GM12878 (cell line): ENCODE data around the gene PHPT1. TPM values are rescaled to one million over a fixed set of nuclear protein-coding genes. Genes with fewer than 3 reads are reported as not detected.
A peak's percentile ranks its signal among the peaks of the same experiment; 100 is the strongest.

Experiments
- ATAC-seq: fragments of 200-7000 bp; cut with Tn5 transposase; 3 replicates; pipeline ENCODE4 v1.9.1; 2020; ENCODE audit warnings: mild to moderate bottlenecking, moderate library complexity
- BruUV-seq: library from RNA; stranded (reverse); fragments of 400-500 nt; replicated peaks from 2 replicates; lab custom pipeline; 2021; lab: Mats Ljungman, UMichigan
- CTCF ChIA-PET: fragments of 300-600 bp; sonication (Branson Sonifier 250); formaldehyde crosslinking; extraction: SDS; loops from one replicate; lab custom pipeline; 2021; ENCODE audit warnings: inconsistent platforms; lab: Yijun Ruan, JAX
- POLR2A ChIA-PET: fragments of 350-600 bp; formaldehyde crosslinking; extraction: SDS; loops from one replicate; lab custom pipeline; 2021; ENCODE audit warnings: inconsistent platforms; lab: Charles Lee
- RAD21 ChIA-PET: fragments of 300-600 bp; sonication (Branson Sonifier 250); formaldehyde crosslinking; loops from one replicate; lab custom pipeline; 2023; ENCODE audit warnings: antibody characterized with exemption; ENCODE audit not compliant: unreplicated experiment; lab: Charles Lee
- SMC1A ChIA-PET: fragments of 300-600 bp; sonication (Branson Sonifier 250); formaldehyde crosslinking; loops from one replicate; lab custom pipeline; 2023; ENCODE audit not compliant: unreplicated experiment, uncharacterized antibody; lab: Charles Lee
- DNase-seq: peaks from one replicate; pipeline ENCODE4 v3.0.0-alpha.2; 2011; ENCODE audit warnings: low read depth, low spot score
- FAIRE-seq: peaks from 3 replicates; lab custom pipeline; 2011; peaks lifted over from hg19 to GRCh38; lab: Jason Lieb, UNC
- H2AFZ ChIP-seq: 2 replicates; pipeline ENCODE4 v1.6.0; 2011; ENCODE audit warnings: low read depth, low read length, control low read depth; ENCODE audit not compliant: control insufficient read depth
- H3K27ac ChIP-seq: 2 replicates; pipeline ENCODE4 v1.5.1; 2011; ENCODE audit warnings: control low read depth; ENCODE audit not compliant: control insufficient read depth, insufficient read depth
- H3K27me3 ChIP-seq, 2 experiments: replicated peaks in 1 of 2; 2 replicates each; pipeline versions ENCODE4 v1.6.0 to v1.6.1; 2011; ENCODE audit warnings: low read length in 1 of 2; ENCODE audit not compliant: control insufficient read depth in 2 of 2, insufficient read depth in 2 of 2
- H3K36me3 ChIP-seq, 2 experiments: 2 replicates each; pipeline ENCODE4 v1.5.1; 2011; ENCODE audit warnings: low read length in 1 of 2; ENCODE audit not compliant: control insufficient read depth in 2 of 2, insufficient read depth in 2 of 2
- H3K4me1 ChIP-seq: 2 replicates; pipeline ENCODE4 v1.6.1; 2011; ENCODE audit warnings: mild to moderate bottlenecking, low read length, moderate library complexity, mixed read lengths; ENCODE audit not compliant: control insufficient read depth, insufficient read depth
- H3K4me2 ChIP-seq: 2 replicates; pipeline ENCODE4 v1.6.0; 2011; ENCODE audit warnings: control low read depth; ENCODE audit not compliant: control insufficient read depth, insufficient read depth
- H3K4me3 ChIP-seq: fragments of 200-600 bp; sonication (generic); 2 replicates; pipeline ENCODE4 v1.5.1; 2016
- H3K79me2 ChIP-seq: 2 replicates; pipeline ENCODE4 v1.6.0; 2011; ENCODE audit warnings: low read length; ENCODE audit not compliant: control insufficient read depth, insufficient read depth
- H3K9ac ChIP-seq: 2 replicates; pipeline ENCODE4 v1.8.0; 2011; ENCODE audit warnings: low read length, control low read depth, mixed read lengths; ENCODE audit not compliant: control insufficient read depth, insufficient read depth
- H3K9me3 ChIP-seq: replicated peaks from 3 replicates; pipeline ENCODE4 v1.5.1; 2011; ENCODE audit warnings: mild to moderate bottlenecking, low read length; ENCODE audit not compliant: control insufficient read depth, insufficient read depth
- H4K20me1 ChIP-seq: 2 replicates; pipeline ENCODE4 v1.6.0; 2011; ENCODE audit not compliant: control insufficient read depth, insufficient read depth
- BHLHE40 ChIP-seq, 2 experiments: fragments of 450-650 bp in 1 of 2; IDR thresholded peaks; 2 replicates each; pipeline ENCODE4 v1.6.1; 2011 to 2017; ENCODE audit warnings: low read depth in 2 of 2, borderline replicate concordance in 1 of 2, improper control_type of control experiment in 1 of 2, low read length in 1 of 2, mild to moderate bottlenecking in 1 of 2
- BRCA1 ChIP-seq: IDR thresholded peaks from 2 replicates; pipeline ENCODE4 v1.6.1; 2011; ENCODE audit warnings: low read depth, low read length, improper control_type of control experiment
- CREB1 ChIP-seq: IDR thresholded peaks from 2 replicates; pipeline ENCODE4 v1.6.1; 2012; ENCODE audit warnings: low read depth, mild to moderate bottlenecking, inconsistent platforms
- ETV6 ChIP-seq, 2 experiments: fragments of 450-650 bp in 1 of 2; IDR thresholded peaks in 1 of 2; conservative IDR thresholded peaks in 1 of 2; 2 replicates each; pipeline ENCODE4 v1.6.1; 2014; ENCODE audit warnings: antibody characterized with exemption in 1 of 2, borderline replicate concordance in 1 of 2, low read depth in 1 of 2, mild to moderate bottlenecking in 1 of 2, moderate library complexity in 1 of 2
- GATAD2B ChIP-seq: fragments of 450-650 bp; conservative IDR thresholded peaks from 2 replicates; pipeline ENCODE4 v1.6.1; 2017; ENCODE audit warnings: low read depth, mild to moderate bottlenecking, moderate library complexity
- IKZF1 ChIP-seq: fragments of 450-650 bp; conservative IDR thresholded peaks from 2 replicates; pipeline ENCODE4 v1.6.1; 2017; ENCODE audit warnings: antibody characterized with exemption, mild to moderate bottlenecking
- IKZF2 ChIP-seq, 2 experiments: fragments of 450-650 bp; IDR thresholded peaks; 2 replicates each; pipeline ENCODE4 v1.6.1; 2017; ENCODE audit warnings: mild to moderate bottlenecking in 2 of 2, moderate library complexity in 2 of 2
- POLR2AphosphoS5 ChIP-seq: IDR thresholded peaks from 2 replicates; pipeline ENCODE4 v1.6.1; 2011; ENCODE audit warnings: mild to moderate bottlenecking, low read length, inconsistent platforms
- POU2F2 ChIP-seq: IDR thresholded peaks from 3 replicates; pipeline ENCODE4 v1.6.1; 2011; ENCODE audit warnings: low read depth, mild to moderate bottlenecking, low read length, borderline replicate concordance
- RFX5 ChIP-seq: IDR thresholded peaks from 2 replicates; pipeline ENCODE4 v1.6.1; 2011; ENCODE audit warnings: low read depth, low read length, improper control_type of control experiment
- USF1 ChIP-seq: IDR thresholded peaks from 2 replicates; pipeline ENCODE4 v1.6.1; 2011; ENCODE audit warnings: borderline replicate concordance, low read depth, mild to moderate bottlenecking, moderate library complexity, mixed read lengths, low read length; ENCODE audit not compliant: insufficient read depth; ENCODE audit errors: extremely low read length
- ZNF687 ChIP-seq: fragments of 450-650 bp; IDR thresholded peaks from 2 replicates; pipeline ENCODE4 v1.6.1; 2017; ENCODE audit warnings: mild to moderate bottlenecking, moderate library complexity
- WGBS: methylation state at CpG from one replicate; pipeline ENCODE4 v1.1.6; 2016; ENCODE audit warnings: low lambda C conversion rate; ENCODE audit not compliant: insufficient replicate concordance, insufficient coverage; ENCODE audit errors: missing lambda C conversion rate; 5-methylcytosine and 5-hydroxymethylcytosine counted together
- in situ Hi-C: fragments of 300-500 bp; cut with MboI; formaldehyde crosslinking; loops from 9 replicates; pipeline ENCODE4 v1.14.3; 2018; ENCODE audit warnings: mixed read lengths
- intact Hi-C: fragments of 100-400 bp; cut with micrococcal nuclease; formaldehyde crosslinking; loops from one replicate; pipeline ENCODE4 v1.14.2; 2022; ENCODE audit not compliant: unreplicated experiment
- polyA plus RNA-seq, 11 experiments: library from polyadenylated mRNA; depleted of rRNA in 4 of 11; unstranded in 6 of 11; stranded (reverse) in 5 of 11; fragments of >200 nt; fragmentation: Nextera tagmentation in 4 of 11; fragmentation: Illumina TruSeq in 1 of 11; extraction: Ambion mirVana in 4 of 11; extraction: Trizol in 1 of 11; gene quantifications; 1 replicate in 1 of 11; 2 replicates in 10 of 11; pipeline versions ENCODE4 v1.2.1 to v1.2.3, GENCODE V29; 2011 to 2016; ENCODE audit warnings: inconsistent platforms in 2 of 11, missing spikeins in 2 of 11, low read depth in 1 of 11
- total RNA-seq, 4 experiments: library from RNA; depleted of rRNA in 3 of 4; stranded (reverse); fragments of >200 nt in 3 of 4; fragmentation: Illumina TruSeq in 1 of 4; extraction: Trizol in 1 of 4; gene quantifications; 2 replicates each; pipeline versions ENCODE4 v1.2.1 to v1.2.3, GENCODE V29; 2013 to 2021

The PHPT1 gene
- total and polyA plus RNA-seq, 10 of the 15 experiments (the other 5 are each of a cell fraction or from before 2014, with no cell fraction given): 56.2 to 323 (median 140) TPM

GRCh38 chr9:136881691-136882108 is 32.5 kb downstream of the PHPT1 start:
- 0% methylated on average over 9 of the region's 9 CpGs for WGBS
- BruUV-seq: no TSS peak
- H3K27me3 ChIP-seq: no peaks in the 10 kb centered on the region
- peak overlapping the region; percentile 72 for H2AFZ ChIP-seq
- H3K36me3 ChIP-seq: no peaks in the 10 kb centered on the region
- intact Hi-C loops: loop anchor here (5.0 to 10.0 kb wide), 2 partner anchors 34 to 77 kb away; partner anchors contain the start of genes PHPT1 and RABL6
- FAIRE-seq: peak; percentile 71
- peak overlapping the region; percentile 67 for H3K9ac ChIP-seq
- H3K4me2 ChIP-seq: peak overlapping the region; percentile 90
- TF ChIP-seq POU2F2: peak; percentile 60; the same call in 1 of the 3 replicates
- TF ChIP-seq BRCA1: no peak
- peak in 1 of 2 experiments; percentile 68; a peak in 1 of 4 replicates for TF ChIP-seq BHLHE40 (IDR thresholded peaks at IDR 0.05; ENCODE audit: borderline replicate concordance in 1 of 2, low read depth in 2 of 2, low read length in 1 of 2)
- no peak for TF ChIP-seq CREB1
- TF ChIP-seq USF1: peak; percentile 1
- TF ChIP-seq IKZF1: peak; percentile 73
- peak; percentile 20; the same call in 1 of the 2 replicates for TF ChIP-seq ZNF687
- TF ChIP-seq ETV6 (conservative IDR thresholded peaks at IDR 0.05 in 1 of 2, IDR thresholded peaks at IDR 0.05 in 1 of 2; ENCODE audit: borderline replicate concordance in 1 of 2, low read depth in 1 of 2): peak in 1 of 2 experiments; percentile 71; a peak in 2 of 4 replicates
- TF ChIP-seq RFX5: no peak
- peak; percentile 16; the same call in 1 of the 2 replicates for TF ChIP-seq POLR2AphosphoS5
- TF ChIP-seq GATAD2B: 0 out of 2 replicates have a peak, but pooled peaks have one; percentile 7
- peak; percentile 40 to 64; a peak in 2 of 4 replicates for TF ChIP-seq IKZF2 (IDR thresholded peaks at IDR 0.05)
- TF ChIP-seq, all 136 proteins: peak for 9
- peak; percentile 40 for DNase-seq
- H3K9me3 ChIP-seq: no peaks in the 10 kb centered on the region
- RAD21 ChIA-PET: interaction anchor here (0.6 to 2.0 kb wide), 8 partner anchors 12 to 188 kb away, joined by 3 to 23 read pairs (median 4); partner anchors contain the start of genes AJM1, FUT7 and SAPCD2
- SMC1A ChIA-PET: interaction anchor here (0.8 to 8.0 kb wide), 7 partner anchors 10 to 71 kb away, joined by 3 to 70 read pairs (median 4); partner anchors contain the start of gene AJM1
- peaks cover 14% of the 10 kb centered on the region for H3K79me2 ChIP-seq
- no peaks in the 10 kb centered on the region for H4K20me1 ChIP-seq
- CTCF ChIA-PET: interaction anchor here (1.1 to 6.9 kb wide), 9 partner anchors 13 to 154 kb away, joined by 3 to 46 read pairs (median 9); partner anchors contain the start of gene AJM1
- H3K27ac ChIP-seq: peak overlapping the region; percentile 85
- in situ Hi-C loops: no loop called here
- POLR2A ChIA-PET: interaction anchor here (0.8 to 4.6 kb wide), 11 partner anchors 9 to 268 kb away, joined by 3 to 41 read pairs (median 4); partner anchors contain the start of genes RABL6 and SAPCD2
- H3K4me3 ChIP-seq: peak overlapping the region; percentile 64; the same call in 1 of the 2 replicates
- ATAC-seq: peak; percentile 43
- peaks cover 40% of the 10 kb centered on the region for H3K4me1 ChIP-seq
